ENCODE data around the gene TBL1XR1. TPM values are rescaled to one million over a fixed set of nuclear protein-coding genes. Genes with fewer than 3 reads are reported as not detected.
A peak's percentile ranks its signal among the peaks of the same experiment; 100 is the strongest.

TBL1XR1 gene
- total RNA-seq, 1 experiment from 2014 or later = 175 TPM

- no peaks in the 10 kb centered on the region for H3K79me1 ChIP-seq (ENCODE audit: insufficient read depth, low read depth, low read length, poor library complexity, severe bottlenecking)
- no peak overlapping the region for H3K18ac ChIP-seq (ENCODE audit: insufficient read length, low read depth, low read length)
- peaks cover 40 to 73% (median 68%) of the 10 kb centered on the region in 3 experiments for H3K36me3 Mint-ChIP-seq (ENCODE audit: insufficient read depth in 1 of 3, low read depth in 3 of 3)
- H3T11ph ChIP-seq (ENCODE audit: low read length) = no peak overlapping the region
- no peak overlapping the region for H3K4me3 Mint-ChIP-seq
- H4K5ac ChIP-seq (ENCODE audit: insufficient read length, low read depth, low read length) = no peak overlapping the region
- no peak overlapping the region for H3K23ac ChIP-seq (ENCODE audit: insufficient read length, low read depth, low read length)
- H2BK120ac ChIP-seq (ENCODE audit: low read depth, low read length, poor library complexity, severe bottlenecking) = no peak overlapping the region
- H3K27me3 ChIP-seq (ENCODE audit: insufficient read depth, low read length) = no peaks in the 10 kb centered on the region
- no peak overlapping the region for H3K9ac ChIP-seq (ENCODE audit: extremely low read depth, insufficient read length, low read length)
- no peaks in the 10 kb centered on the region for H4K20me1 ChIP-seq (ENCODE audit: control insufficient read depth, insufficient read depth, insufficient read length)
- H3K4me2 ChIP-seq (ENCODE audit: insufficient read depth, insufficient read length, low read length) = no peak overlapping the region
- H3K27ac ChIP-seq (ENCODE audit: insufficient read length, low read depth, low read length) = no peak overlapping the region
- no peak overlapping the region for H2AK5ac ChIP-seq (ENCODE audit: insufficient read length, low read length)
- no peaks in the 10 kb centered on the region for H3K79me2 ChIP-seq (ENCODE audit: insufficient read depth, low read length)
- H3K9me3 Mint-ChIP-seq = no peaks in the 10 kb centered on the region
- H3K4ac ChIP-seq (ENCODE audit: low read depth, low read length) = no peak overlapping the region
- H2BK15ac ChIP-seq (ENCODE audit: low read depth, low read length) = no peak overlapping the region
- H3K27ac Mint-ChIP-seq = peak overlapping the region; percentile 42 to 82 (median 70); a peak in 6 of 7 replicates
- H3K4me1 Mint-ChIP-seq = peaks cover 19 to 22% of the 10 kb centered on the region in 2 experiments
- no peaks in the 10 kb centered on the region for H3K23me2 ChIP-seq (ENCODE audit: insufficient read length, low read depth, low read length, poor library complexity, severe bottlenecking)
- H4K91ac ChIP-seq (ENCODE audit: insufficient read length, low read depth, low read length) = no peak overlapping the region
- H2AFZ ChIP-seq (ENCODE audit: low read length) = no peak overlapping the region
- TF ChIP-seq CTCF (conservative IDR thresholded peaks at IDR 0.05) = no peak
- H3K56ac ChIP-seq (ENCODE audit: insufficient read length, low read depth, low read length) = no peak overlapping the region
- no peak overlapping the region for H2BK20ac ChIP-seq (ENCODE audit: low read depth, low read length, poor library complexity, severe bottlenecking)
- no peaks in the 10 kb centered on the region for H3K4me1 ChIP-seq (ENCODE audit: insufficient read depth, low read length)
- no peak overlapping the region for H3K14ac ChIP-seq (ENCODE audit: insufficient read depth, low read length)
- no peak for DNase-seq
- no peak overlapping the region for H2BK5ac ChIP-seq (ENCODE audit: insufficient read length, low read length)
- H2BK12ac ChIP-seq (ENCODE audit: insufficient read length, low read depth, low read length) = no peak overlapping the region
- WGBS (ENCODE audit: extremely low coverage, insufficient read length, low lambda C conversion rate) = no CpG with 5 or more reads among the region's 2 CpGs
- no peaks in the 10 kb centered on the region for H3K27me3 Mint-ChIP-seq (ENCODE audit: low read depth)
- H4K8ac ChIP-seq (replicated peaks; ENCODE audit: insufficient read length, low read depth, low read length) = no peak overlapping the region
- no peaks in the 10 kb centered on the region for H3K9me3 ChIP-seq (ENCODE audit: control insufficient read depth, low read depth, low read length)
These were observed 156.1 kb downstream of the TBL1XR1 start for GRCh38 chr3:177041021-177041729.

Measured in H9 (cell line).